Subcutaneous adipose tissue (tissue), 4 donors: Measurements from ENCODE around the gene RAP1GDS1. TPM values are rescaled to one million over a fixed set of nuclear protein-coding genes. Genes with fewer than 3 reads are reported as not detected.

Experiments used
- CTCF ChIP-seq: fragments of 450-650 bp; IDR thresholded peaks from one replicate; pipeline ENCODE4 v1.5.1; 2016; ENCODE audit warnings: low read depth, mild to moderate bottlenecking, control low read depth, antibody characterized with exemption, moderate library complexity
- total RNA-seq, 4 donors: library from RNA; depleted of rRNA; stranded (reverse); fragments of >200 nt; gene quantifications; one replicate each; pipeline ENCODE4 v1.1.0, GENCODE V29; 2016

RAP1GDS1 gene
- total RNA-seq, 4 donors from 2014 or later, result 32.2 to 62.4 (median 40.3) TPM

- TF ChIP-seq CTCF, result no peak
These were observed 1.2 kb downstream of the RAP1GDS1 start for GRCh38 chr4:98262431-98262830.

GRCh38 chr4:98267498-98267897, 6.3 kb downstream of the RAP1GDS1 start:
- TF ChIP-seq CTCF, result no peak

GRCh38 chr4:98275145-98275544, 14.0 kb downstream of the RAP1GDS1 start:
- no peak for TF ChIP-seq CTCF

GRCh38 chr4:98283219-98284189, 22.3 kb downstream of the RAP1GDS1 start:
- no peak for TF ChIP-seq CTCF

- TF ChIP-seq CTCF, result no peak
These were observed 23.5 kb downstream of the RAP1GDS1 start for GRCh38 chr4:98284640-98285046.

- TF ChIP-seq CTCF, result no peak
These were observed 24.5 kb downstream of the RAP1GDS1 start for GRCh38 chr4:98285676-98286075.

- TF ChIP-seq CTCF, result no peak
These were observed 26.1 kb downstream of the RAP1GDS1 start for GRCh38 chr4:98287328-98287727.
